A549 (cell line): ENCODE measurements around the gene SIK3. TPM values are rescaled to one million over a fixed set of nuclear protein-coding genes. Genes with fewer than 3 reads are reported as not detected.

ENCODE experiments used
- ATAC-seq, 2 experiments: fragments of 200-7000 bp in 1 of 2; fragments of >200 bp in 1 of 2; cut with Nextera tagmentation in 1 of 2; cut with Tn5 transposase in 1 of 2; 3 replicates each; pipeline versions ENCODE4 v1.8.0 to v1.9.1; 2018 to 2020; ENCODE audit warnings: mild to moderate bottlenecking in 1 of 2, moderate library complexity in 1 of 2
- CTCF ChIA-PET: fragments of 300-600 bp; sonication (Branson Sonifier 250); formaldehyde crosslinking; extraction: SDS; loops from one replicate; lab custom pipeline; 2021; ENCODE audit warnings: antibody characterized with exemption, inconsistent platforms; lab: Yijun Ruan, JAX
- POLR2A ChIA-PET: fragments of 350-600 bp; formaldehyde crosslinking; extraction: SDS; loops from one replicate; lab custom pipeline; 2021; ENCODE audit warnings: antibody characterized with exemption, inconsistent platforms; lab: Yijun Ruan, JAX
- DNase-seq, 2 experiments: peaks; one replicate each; pipeline versions ENCODE4 v3.0.0 to v3.0.0-alpha.2; 2011 to 2016; ENCODE audit warnings: low read depth in 1 of 2, low spot score in 1 of 2
- FAIRE-seq: peaks from 2 replicates; lab custom pipeline; 2011; peaks lifted over from hg19 to GRCh38; lab: Jason Lieb, UNC
- H3K27ac ChIP-seq, 2 experiments: fragments of >200 bp; sonication (Bioruptor Twin); formaldehyde crosslinking; 3 replicates each; pipeline ENCODE4 v1.5.1; 2016 to 2017
- H3K4me1 ChIP-seq: fragments of >200 bp; sonication (Bioruptor Twin); formaldehyde crosslinking; 3 replicates; pipeline ENCODE4 v1.6.1; 2016
- H3K4me2 ChIP-seq: fragments of >200 bp; sonication (Bioruptor Twin); formaldehyde crosslinking; 3 replicates; pipeline ENCODE4 v1.6.1; 2016
- H3K4me3 ChIP-seq: fragments of >200 bp; sonication (Bioruptor Twin); formaldehyde crosslinking; 3 replicates; pipeline ENCODE4 v1.5.1; 2016
- H3K9me3 ChIP-seq: fragments of >200 bp; sonication (Bioruptor Twin); formaldehyde crosslinking; 3 replicates; pipeline ENCODE4 v1.6.1; 2016
- CEBPB ChIP-seq, 2 experiments: fragments of >200 bp in 1 of 2; sonication (Bioruptor Twin) in 1 of 2; formaldehyde crosslinking in 1 of 2; IDR thresholded peaks; 2 replicates each; pipeline ENCODE4 v1.6.1; 2012 to 2016
- CHD4 ChIP-seq: fragments of 200-600 bp; sonication (generic); IDR thresholded peaks from 2 replicates; pipeline ENCODE4 v1.6.1; 2016; ENCODE audit warnings: antibody characterized with exemption, mild to moderate bottlenecking, borderline replicate concordance
- E2F6 ChIP-seq: IDR thresholded peaks from 2 replicates; pipeline ENCODE4 v1.6.1; 2012; ENCODE audit warnings: low read depth, borderline replicate concordance
- ELK1 ChIP-seq: fragments of 150-350 bp; IDR thresholded peaks from 2 replicates; pipeline ENCODE4 v1.6.1; 2014; ENCODE audit warnings: low read depth, mild to moderate bottlenecking, low read length
- EP300 ChIP-seq, 2 experiments: fragments of >200 bp; sonication (Bioruptor Twin); formaldehyde crosslinking; IDR thresholded peaks; 2 replicates in 1 of 2; 3 replicates in 1 of 2; pipeline ENCODE4 v1.6.1; 2016 to 2017
- FOSL2 ChIP-seq, 2 experiments: fragments of 450-650 bp in 1 of 2; fragments of >200 bp in 1 of 2; sonication (Bioruptor Twin) in 1 of 2; formaldehyde crosslinking; IDR thresholded peaks; 2 replicates each; pipeline versions ENCODE4 v1.5.0 to v1.6.1; 2016 to 2020; ENCODE audit warnings: mild to moderate bottlenecking in 1 of 2, moderate library complexity in 1 of 2
- GATA3 ChIP-seq: IDR thresholded peaks from 2 replicates; pipeline ENCODE4 v1.6.1; 2012; ENCODE audit warnings: borderline replicate concordance
- HEYL ChIP-seq: fragments of 250-450 bp; sonication (Bioruptor Pico); IDR thresholded peaks from 2 replicates; pipeline ENCODE4 v1.8.0; 2021; ENCODE audit warnings: mild to moderate bottlenecking, moderate library complexity
- JUNB ChIP-seq: fragments of >200 bp; sonication (Bioruptor Twin); formaldehyde crosslinking; IDR thresholded peaks from 2 replicates; pipeline ENCODE4 v1.6.1; 2016
- KDM1A ChIP-seq: fragments of 200-600 bp; sonication (generic); IDR thresholded peaks from 2 replicates; pipeline ENCODE4 v1.6.1; 2016; ENCODE audit warnings: low read depth, mild to moderate bottlenecking
- KDM5A ChIP-seq: fragments of 200-600 bp; sonication (generic); IDR thresholded peaks from 2 replicates; pipeline ENCODE4 v1.6.1; 2016; ENCODE audit warnings: antibody characterized with exemption, mild to moderate bottlenecking
- MAX ChIP-seq: IDR thresholded peaks from 2 replicates; pipeline ENCODE4 v1.6.1; 2012
- MAZ ChIP-seq: fragments of 150-350 bp; IDR thresholded peaks from 2 replicates; pipeline ENCODE4 v1.6.1; 2014; ENCODE audit warnings: antibody characterized with exemption, low read depth, low read length, borderline replicate concordance
- RAD21 ChIP-seq, 2 experiments: fragments of >200 bp in 1 of 2; sonication (Bioruptor Twin) in 1 of 2; formaldehyde crosslinking in 1 of 2; IDR thresholded peaks in 1 of 2; conservative IDR thresholded peaks in 1 of 2; 2 replicates in 1 of 2; 3 replicates in 1 of 2; pipeline ENCODE4 v1.6.1; 2012 to 2018; ENCODE audit warnings: inconsistent platforms in 1 of 2
- RFX5 ChIP-seq: fragments of 450-650 bp; IDR thresholded peaks from 2 replicates; pipeline ENCODE4 v1.7.1; 2014; ENCODE audit warnings: antibody characterized with exemption, mild to moderate bottlenecking, moderate library complexity
- SMC3 ChIP-seq: fragments of >200 bp; sonication (Bioruptor Twin); formaldehyde crosslinking; IDR thresholded peaks from 3 replicates; pipeline ENCODE4 v1.6.1; 2018; ENCODE audit warnings: inconsistent platforms
- TFCP2L1 ChIP-seq: fragments of 250-450 bp; sonication (Bioruptor Pico); IDR thresholded peaks from 2 replicates; pipeline ENCODE4 v1.5.0; 2021; ENCODE audit warnings: mild to moderate bottlenecking
- USF2 ChIP-seq: fragments of 450-650 bp; IDR thresholded peaks from 2 replicates; pipeline ENCODE4 v1.6.1; 2014; ENCODE audit warnings: antibody characterized with exemption
- ZSCAN20 ChIP-seq: fragments of 250-450 bp; sonication (Bioruptor Pico); IDR thresholded peaks from 2 replicates; pipeline ENCODE4 v1.8.0; 2022; ENCODE audit warnings: mild to moderate bottlenecking, moderate library complexity
- WGBS: methylation state at CpG from one replicate; pipeline ENCODE4 v1.1.6; 2017; ENCODE audit errors: missing lambda C conversion rate; 5-methylcytosine and 5-hydroxymethylcytosine counted together
- polyA plus RNA-seq, 4 experiments: library from polyadenylated mRNA; depleted of rRNA in 3 of 4; stranded (reverse); fragments of >200 nt; fragmentation: RNase III in 1 of 4; extraction: RNeasy Plus Mini Kit Qiagen cat#74134 plus additional on column Dnase treatment in 1 of 4; gene quantifications; 2 replicates in 3 of 4; 3 replicates in 1 of 4; pipeline ENCODE4 v1.2.3, GENCODE V29; 2011 to 2017

SIK3 gene
- polyA plus RNA-seq, 2 of the 4 experiments (the other 2 are of a cell fraction) = 8.2 to 9.0 TPM

- Histone ChIP-seq H3K4me3 (peak overlapping the region; percentile 95; the same call in 2 of the 3 replicates), H3K9me3 (no peaks in the 10 kb centered on the region), H3K27ac (peak overlapping the region; percentile 29 to 99; a peak in 3 of 6 replicates), H3K4me2 (peak overlapping the region; percentile 83), H3K4me1 (peaks cover 51% of the 10 kb centered on the region)
- no peak for TF ChIP-seq JUNB
- TF ChIP-seq MAX = 0 out of 2 replicates have a peak, but pooled peaks have one; percentile 6
- no peak for TF ChIP-seq E2F6
- TF ChIP-seq USF2 = no peak
- TF ChIP-seq TFCP2L1 (CRISPR knock-in tag) = no peak
- TF ChIP-seq SMC3 = 0 out of 3 replicates have a peak, but pooled peaks have one; percentile 17
- TF ChIP-seq RAD21 (conservative IDR thresholded peaks at IDR 0.05 in 1 of 2, IDR thresholded peaks at IDR 0.05 in 1 of 2) = peak in 1 of 2 experiments; percentile 22; a peak in 2 of 5 replicates
- 40% methylated on average over 6 of the region's 6 CpGs for WGBS
- peak in 1 of 2 experiments; percentile 40; a peak in 3 of 6 replicates for ATAC-seq
- ChIA-PET POLR2A (interaction anchor here (1.0 kb wide), 1 partner anchor 23 kb away, joined by 4 read pairs; no protein-coding TSS in a partner anchor), CTCF (interaction anchor here (2.3 to 3.8 kb wide), 2 partner anchors 10 to 217 kb away, joined by 8 to 19 read pairs; no protein-coding TSS in a partner anchor)
- no peak for FAIRE-seq
- DNase-seq = peak in 1 of 2 experiments; percentile 56
Measured at GRCh38 chr11:117096201-117096991, 1.8 kb downstream of the SIK3 start.

- Histone ChIP-seq H3K27ac (peak overlapping the region in 1 of 2 experiments; percentile 99; a peak in 1 of 6 replicates), H3K4me1 (peaks cover 51% of the 10 kb centered on the region), H3K4me2 (peak overlapping the region; percentile 83)
- POLR2A ChIA-PET = no interaction called here
- 64% methylated on average over 9 of the region's 9 CpGs for WGBS
- TF ChIP-seq CHD4 (no peak), ZSCAN20 (no peak), CEBPB (IDR thresholded peaks at IDR 0.05) (peak; percentile 28 to 71; a peak in 2 of 4 replicates), GATA3 (peak; percentile 64; the same call in 1 of the 2 replicates), ELK1 (no peak), FOSL2 (IDR thresholded peaks at IDR 0.05) (no peak), FOSL2 (CRISPR knock-in tag; IDR thresholded peaks at IDR 0.05) (no peak), EP300 (IDR thresholded peaks at IDR 0.05) (no peak), KDM5A (no peak), SMC3 (no peak), KDM1A (no peak), MAZ (no peak), HEYL (CRISPR knock-in tag) (no peak), RFX5 (no peak)
- TF ChIP-seq, all 56 proteins: peak for 2
- CTCF ChIA-PET = interaction anchor here (1.6 kb wide), 1 partner anchor 10 kb away, joined by 7 read pairs; no protein-coding TSS in a partner anchor
- 0 out of 3 replicates have a peak overlapping the region, but pooled peaks have one; percentile 12 for H3K4me3 ChIP-seq
- DNase-seq (no peak), FAIRE-seq (no peak), ATAC-seq (no peak)
- no peaks in the 10 kb centered on the region for H3K9me3 ChIP-seq
Measured at GRCh38 chr11:117095284-117096161, 2.7 kb downstream of the SIK3 start.
